ENCODE data around the gene DGKB. TPM values are rescaled to one million over a fixed set of nuclear protein-coding genes. Genes with fewer than 3 reads are reported as not detected.

The DGKB gene
- total and polyA plus RNA-seq, 2 of the 8 experiments (the other 6 are each of a cell fraction or from before 2014, with no cell fraction given), result 1.9 to 2.6 TPM

DNA sequence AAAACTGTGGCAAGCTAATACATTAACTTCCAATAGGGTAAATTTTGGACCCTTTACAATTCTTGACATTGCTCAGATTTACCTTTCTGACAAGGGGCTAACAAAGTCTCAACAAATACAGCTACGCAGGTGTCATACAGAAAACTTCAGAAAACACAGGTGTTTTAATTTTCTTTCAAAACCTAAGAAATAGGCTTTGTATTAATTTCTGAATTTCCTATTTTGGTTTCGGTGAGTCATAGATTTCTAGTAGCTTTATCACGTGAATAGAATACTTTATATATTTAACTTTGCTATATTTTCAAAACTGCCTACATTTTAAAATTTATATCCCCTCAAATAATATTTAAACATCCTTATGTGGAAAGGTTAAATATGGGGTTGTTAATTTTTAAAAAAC lies 215.3 kb downstream of the DGKB start:
- Histone ChIP-seq H3K23me2 (ENCODE audit: low read depth, low read length) (no peaks in the 10 kb centered on the region; the same call in 1 of the 2 replicates), H3K14ac (ENCODE audit: insufficient read length) (no peak overlapping the region), H2AFZ (ENCODE audit: low read length) (no peak overlapping the region), H3K23ac (ENCODE audit: insufficient read length) (no peak overlapping the region), H3K79me2 (ENCODE audit: control insufficient read depth in 1 of 2, insufficient read depth in 2 of 2, low read length in 2 of 2) (no peaks in the 10 kb centered on the region), H3K9ac (replicated peaks in 1 of 4; ENCODE audit: extremely low read depth in 1 of 4, low read depth in 3 of 4, low read length in 3 of 4) (no peak overlapping the region), H2BK120ac (replicated peaks; ENCODE audit: low read depth, low read length) (no peak overlapping the region), H3K4me3 (ENCODE audit: extremely low read depth in 1 of 4, insufficient read depth in 2 of 4, low read depth in 3 of 4, low read length in 4 of 4) (no peak overlapping the region), H3K9me3 (ENCODE audit: insufficient read depth in 2 of 2, low read depth in 1 of 2, low read length in 1 of 2) (no peaks in the 10 kb centered on the region), H3K27me3 (replicated peaks in 1 of 4; ENCODE audit: control insufficient read depth in 3 of 4, extremely low read depth in 1 of 4, insufficient read depth in 3 of 4, low read length in 3 of 4) (no peaks in the 10 kb centered on the region), H4K8ac (ENCODE audit: extremely low read depth, insufficient read depth, low read length) (no peak overlapping the region), H3K56ac (replicated peaks; ENCODE audit: insufficient read length, low read depth, low read length) (no peak overlapping the region), H3K79me1 (ENCODE audit: low read depth, low read length) (no peaks in the 10 kb centered on the region), H3K4ac (replicated peaks; ENCODE audit: insufficient read length, low read depth, low read length) (no peak overlapping the region), H4K5ac (ENCODE audit: insufficient read length, low read depth, low read length) (no peak overlapping the region), H4K91ac (replicated peaks; ENCODE audit: insufficient read length, low read length) (no peak overlapping the region), H2BK20ac (ENCODE audit: low read length) (no peak overlapping the region), H3K4me1 (replicated peaks in 1 of 4; ENCODE audit: control insufficient read depth in 3 of 4, insufficient read depth in 4 of 4, low read length in 3 of 4) (no peaks in the 10 kb centered on the region), H2BK15ac (ENCODE audit: low read length) (no peak overlapping the region), H2BK12ac (ENCODE audit: low read depth, low read length) (no peak overlapping the region), H2BK5ac (ENCODE audit: low read depth, low read length) (no peak overlapping the region), H3K36me3 (ENCODE audit: control insufficient read depth in 2 of 4, insufficient read depth in 4 of 4, low read length in 3 of 4) (no peaks in the 10 kb centered on the region), H3K18ac (ENCODE audit: extremely low read depth, low read length) (no peak overlapping the region), H3K4me2 (ENCODE audit: insufficient read depth in 1 of 2, low read depth in 2 of 2, low read length in 2 of 2) (no peak overlapping the region), H4K20me1 (replicated peaks in 1 of 2; ENCODE audit: control insufficient read depth in 1 of 2, insufficient read depth in 2 of 2, low read length in 2 of 2) (no peaks in the 10 kb centered on the region), H3K27ac (ENCODE audit: low read depth, low read length) (no peak overlapping the region), H2AK5ac (ENCODE audit: low read depth, low read length) (no peak overlapping the region)
- no peak for DNase-seq (ENCODE audit: low read depth in 1 of 2, low spot score in 2 of 2)
- FAIRE-seq, result no peak
- 94% methylated on average over 3 of the region's 3 CpGs; no CpG with 5 or more reads in 1 of the 2 experiments for whole genome bisulfite sequencing, 2 experiments (ENCODE audit: extremely low coverage in 1 of 2, insufficient coverage in 1 of 2, insufficient read length in 1 of 2, insufficient replicate concordance in 2 of 2, low coverage in 1 of 2, low lambda C conversion rate in 2 of 2, missing lambda C conversion rate in 1 of 2)
- ChIA-PET CTCF (ENCODE audit: partially characterized antibody) (interaction anchor here (0.6 to 0.9 kb wide), 3 partner anchors 8 to 1407 kb away, joined by 3 to 4 read pairs (median 4); no protein-coding TSS in a partner anchor), POLR2A (ENCODE audit: partially characterized antibody) (no interaction called here)
- TF ChIP-seq RBBP5 (IDR thresholded peaks at IDR 0.05; ENCODE audit: borderline replicate concordance, low read depth, low read length) (no peak), KDM4A (IDR thresholded peaks at IDR 0.05; ENCODE audit: low read depth, low read length, severe bottlenecking) (no peak), HDAC2 (IDR thresholded peaks at IDR 0.05; ENCODE audit: borderline replicate concordance in 1 of 2, low read depth in 2 of 2, low read length in 2 of 2) (no peak), KDM1A (IDR thresholded peaks at IDR 0.05; ENCODE audit: borderline replicate concordance, low read length) (no peak), RAD21 (IDR thresholded peaks at IDR 0.05 in 1 of 2, conservative IDR thresholded peaks at IDR 0.05 in 1 of 2; ENCODE audit: low read depth in 2 of 2, low read length in 2 of 2) (no peak), JUND (IDR thresholded peaks at IDR 0.05; ENCODE audit: low read length) (no peak), ASH2L (IDR thresholded peaks at IDR 0.05; ENCODE audit: low read length) (no peak), POLR2AphosphoS5 (IDR thresholded peaks at IDR 0.05; ENCODE audit: low read depth, low read length) (no peak), NRF1 (IDR thresholded peaks at IDR 0.05; ENCODE audit: low read depth, low read length) (no peak), HDAC6 (IDR thresholded peaks at IDR 0.05; ENCODE audit: low read depth, low read length) (no peak), BRCA1 (IDR thresholded peaks at IDR 0.05; ENCODE audit: low read depth, low read length) (no peak), SIRT6 (IDR thresholded peaks at IDR 0.05; ENCODE audit: low read length) (no peak)
- TF ChIP-seq, protein P1, sequence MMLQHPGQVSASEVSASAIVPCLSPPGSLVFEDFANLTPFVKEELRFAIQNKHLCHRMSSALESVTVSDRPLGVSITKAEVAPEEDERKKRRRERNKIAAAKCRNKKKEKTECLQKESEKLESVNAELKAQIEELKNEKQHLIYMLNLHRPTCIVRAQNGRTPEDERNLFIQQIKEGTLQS (IDR thresholded peaks at IDR 0.05; ENCODE audit: insufficient read depth, low read depth, low read length), result no peak
- TF ChIP-seq, protein P2, sequence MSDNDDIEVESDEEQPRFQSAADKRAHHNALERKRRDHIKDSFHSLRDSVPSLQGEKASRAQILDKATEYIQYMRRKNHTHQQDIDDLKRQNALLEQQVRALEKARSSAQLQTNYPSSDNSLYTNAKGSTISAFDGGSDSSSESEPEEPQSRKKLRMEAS (IDR thresholded peaks at IDR 0.05), result no peak

Data from H1 (cell line).